ENCODE data around the gene HPSE2. TPM values are rescaled to one million over a fixed set of nuclear protein-coding genes. Genes with fewer than 3 reads are reported as not detected.
"Not testable (repeated sequence)": the region's sequence is repeated elsewhere in the genome, so short reads cannot be mapped to it uniquely, and the experiment has no call there.

Gene HPSE2
- total RNA-seq, 2 donors from 2014 or later = 0.34 TPM; not detected in 1

- ATAC-seq = no peak
- no peak overlapping the region for H3K27ac Mint-ChIP-seq
- H3K9me3 ChIP-seq (ENCODE audit: control insufficient read depth, low read length, poor library complexity, severe bottlenecking) = no peaks in the 10 kb centered on the region
- H3K27me3 Mint-ChIP-seq = no peaks in the 10 kb centered on the region
- no peaks in the 10 kb centered on the region for H3K36me3 Mint-ChIP-seq (ENCODE audit: low read depth)
- no peak for DNase-seq
- H3K4me1 Mint-ChIP-seq = no peaks in the 10 kb centered on the region
- no peak overlapping the region for H3K4me3 Mint-ChIP-seq
Observed at GRCh38 chr10:99041468-99041867, 194.2 kb downstream of the HPSE2 start.

GRCh38 chr10:99013885-99014284, 221.8 kb downstream of the HPSE2 start:
- DNase-seq (no peak), ATAC-seq (no peak)
- Mint-ChIP-seq H3K4me3 (no peak overlapping the region), H3K4me1 (no peaks in the 10 kb centered on the region), H3K27me3 (no peaks in the 10 kb centered on the region), H3K36me3 (ENCODE audit: low read depth) (peaks cover 2% of the 10 kb centered on the region), H3K27ac (no peak overlapping the region)
- no peaks in the 10 kb centered on the region for H3K9me3 ChIP-seq (ENCODE audit: control insufficient read depth, low read length, poor library complexity, severe bottlenecking)

DNA sequence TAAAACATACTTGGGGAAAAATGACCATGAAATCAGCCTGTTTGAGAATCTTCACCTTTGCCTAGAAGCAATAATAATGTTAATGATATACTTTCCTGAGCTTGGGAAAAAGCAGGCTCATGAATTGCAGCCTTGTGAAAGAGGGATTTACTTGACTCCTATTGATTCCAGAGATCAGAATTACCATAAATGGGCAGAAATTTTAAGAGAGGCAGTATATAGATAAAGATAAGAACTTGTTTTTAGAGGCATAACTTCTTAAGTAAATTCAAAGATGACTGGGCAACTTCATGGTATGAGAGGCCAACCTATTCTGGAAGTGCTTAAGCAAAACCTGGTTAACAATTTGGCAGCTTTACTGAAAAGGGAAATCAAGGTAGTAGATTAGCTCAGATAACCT, 225.4 kb downstream of the HPSE2 start:
- Mint-ChIP-seq H3K36me3 (ENCODE audit: low read depth) (peaks cover 2% of the 10 kb centered on the region), H3K4me3 (no peak overlapping the region), H3K4me1 (no peaks in the 10 kb centered on the region), H3K27ac (no peak overlapping the region), H3K27me3 (no peaks in the 10 kb centered on the region)
- ATAC-seq (no peak), DNase-seq (no peak)
- H3K9me3 ChIP-seq (ENCODE audit: control insufficient read depth, low read length, poor library complexity, severe bottlenecking) = no peaks in the 10 kb centered on the region

- Mint-ChIP-seq H3K27me3 (no peaks in the 10 kb centered on the region), H3K4me1 (no peaks in the 10 kb centered on the region), H3K27ac (no peak overlapping the region), H3K36me3 (ENCODE audit: low read depth) (no peaks in the 10 kb centered on the region), H3K4me3 (no peak overlapping the region)
- no peaks in the 10 kb centered on the region for H3K9me3 ChIP-seq (ENCODE audit: control insufficient read depth, low read length, poor library complexity, severe bottlenecking)
- DNase-seq = no peak
- ATAC-seq = no peak
Observed at GRCh38 chr10:99008054-99008453, 227.6 kb downstream of the HPSE2 start.

DNA sequence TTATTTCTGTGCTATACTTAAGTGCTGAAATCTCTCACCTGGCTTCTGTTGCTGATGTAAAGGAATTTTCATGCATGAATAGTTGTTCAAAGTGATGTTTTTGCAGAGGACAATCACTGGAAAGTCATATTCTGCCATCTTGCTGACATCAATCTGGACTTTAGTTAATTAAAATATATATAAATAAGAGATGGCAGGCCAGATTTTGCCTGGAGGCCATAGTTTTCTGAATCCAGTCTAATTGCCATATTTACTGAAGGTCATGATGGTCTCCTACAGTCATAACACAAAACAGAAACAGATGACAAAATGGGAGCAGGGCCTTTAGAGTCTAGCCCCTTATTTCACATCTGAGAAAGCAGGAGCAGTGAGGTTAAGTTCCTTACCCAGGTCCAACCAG, 228.2 kb downstream of the HPSE2 start:
- H3K4me3 Mint-ChIP-seq = no peak overlapping the region
- ATAC-seq (no peak), DNase-seq (no peak)
- no peak overlapping the region for H3K27ac Mint-ChIP-seq
- H3K4me1 Mint-ChIP-seq = no peaks in the 10 kb centered on the region
- no peaks in the 10 kb centered on the region for H3K36me3 Mint-ChIP-seq (ENCODE audit: low read depth)
- no peaks in the 10 kb centered on the region for H3K27me3 Mint-ChIP-seq
- no peaks in the 10 kb centered on the region for H3K9me3 ChIP-seq (ENCODE audit: control insufficient read depth, low read length, poor library complexity, severe bottlenecking)

DNA sequence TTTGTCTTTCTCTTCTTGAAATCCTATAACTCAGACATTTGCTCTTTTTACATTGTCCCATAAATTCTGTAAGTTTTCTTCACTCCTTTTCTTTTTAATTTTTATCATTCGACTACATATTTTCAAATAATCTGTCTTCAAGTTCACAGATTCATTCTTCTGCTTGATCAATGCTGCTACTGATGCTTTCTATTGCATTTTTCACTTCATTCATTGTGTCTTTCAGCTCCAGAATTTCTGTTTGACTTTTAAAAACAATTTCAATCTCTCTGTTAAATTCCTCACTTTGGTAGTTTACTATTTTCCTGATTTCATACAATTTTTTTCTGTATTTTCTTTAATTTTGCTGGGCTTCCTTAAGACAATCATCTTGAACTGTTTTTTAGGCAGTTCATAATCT, 230.4 kb downstream of the HPSE2 start:
- H3K9me3 ChIP-seq (ENCODE audit: control insufficient read depth, low read length, poor library complexity, severe bottlenecking) = no peaks in the 10 kb centered on the region
- ATAC-seq (no peak), DNase-seq (no peak)
- H3K36me3 Mint-ChIP-seq (ENCODE audit: low read depth) = no peaks in the 10 kb centered on the region
- no peak overlapping the region for H3K27ac Mint-ChIP-seq
- no peaks in the 10 kb centered on the region for H3K4me1 Mint-ChIP-seq
- H3K27me3 Mint-ChIP-seq = no peaks in the 10 kb centered on the region
- H3K4me3 Mint-ChIP-seq = no peak overlapping the region

DNA sequence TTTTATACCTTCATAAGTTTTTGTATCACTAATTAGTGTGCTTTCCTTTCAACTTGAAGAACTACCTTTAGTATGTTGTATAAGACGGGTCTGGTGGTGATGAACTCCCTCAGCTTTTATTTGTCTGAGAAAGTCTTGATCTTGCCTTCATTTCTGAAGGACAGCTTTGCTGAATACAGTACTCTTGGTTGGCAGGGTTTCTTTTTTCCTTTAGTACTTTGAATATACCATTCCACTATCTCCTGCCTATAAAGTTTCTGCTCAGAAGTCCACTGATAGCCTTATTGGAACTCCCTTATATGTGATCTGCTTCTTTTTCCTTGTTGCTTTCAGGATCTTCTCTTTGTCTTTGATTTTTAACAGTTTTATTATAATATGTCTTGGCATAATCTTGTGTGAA, 230.9 kb downstream of the HPSE2 start:
- Mint-ChIP-seq H3K27ac (no peak overlapping the region), H3K27me3 (no peaks in the 10 kb centered on the region), H3K36me3 (ENCODE audit: low read depth) (no peaks in the 10 kb centered on the region), H3K4me1 (no peaks in the 10 kb centered on the region), H3K4me3 (no peak overlapping the region)
- no peaks in the 10 kb centered on the region for H3K9me3 ChIP-seq (ENCODE audit: control insufficient read depth, low read length, poor library complexity, severe bottlenecking)
- ATAC-seq (no peak), DNase-seq (no peak)

DNA sequence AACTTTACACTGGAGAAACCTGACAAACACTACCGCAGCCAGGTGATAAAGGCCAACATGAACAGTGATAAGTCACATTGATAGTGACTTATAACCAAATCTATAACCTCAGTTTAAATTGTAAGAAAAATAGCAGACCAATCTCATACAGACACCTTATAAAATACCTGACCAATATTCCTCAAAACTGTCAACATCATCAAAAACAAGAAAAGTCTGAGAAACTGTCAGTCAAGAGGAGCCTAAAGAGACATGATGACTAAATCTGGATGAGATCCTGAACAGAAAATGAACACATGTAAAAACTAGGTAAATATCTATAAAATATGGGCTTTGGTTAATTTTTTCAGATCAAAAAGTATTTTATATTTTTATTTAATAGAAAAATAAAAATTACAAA, 233.3 kb downstream of the HPSE2 start:
- no peak for ATAC-seq
- no peaks in the 10 kb centered on the region for H3K9me3 ChIP-seq (ENCODE audit: control insufficient read depth, low read length, poor library complexity, severe bottlenecking)
- Mint-ChIP-seq H3K27me3 (no peaks in the 10 kb centered on the region), H3K36me3 (ENCODE audit: low read depth) (no peaks in the 10 kb centered on the region), H3K27ac (no peak overlapping the region), H3K4me3 (no peak overlapping the region), H3K4me1 (no peaks in the 10 kb centered on the region)
- DNase-seq = no peak

DNA sequence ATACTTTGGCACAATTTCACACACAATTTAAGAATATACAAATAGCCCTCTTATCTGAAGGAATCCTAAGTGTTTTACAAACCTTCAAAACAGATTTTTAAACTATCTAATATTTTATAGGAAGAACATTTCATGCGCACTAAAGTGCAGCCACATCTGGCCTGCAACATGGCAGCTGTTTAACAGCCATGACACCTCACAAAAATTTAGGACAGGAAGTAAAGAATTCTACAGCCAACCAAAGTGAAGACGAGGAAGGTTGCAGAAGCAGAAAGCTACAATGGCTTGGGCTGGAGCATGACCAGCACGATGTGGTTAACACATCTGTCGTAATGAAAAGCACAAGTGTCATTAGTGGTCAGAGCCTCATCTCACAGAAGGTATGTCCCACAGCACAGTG, 238.1 kb downstream of the HPSE2 start:
- H3K4me1 Mint-ChIP-seq = no peaks in the 10 kb centered on the region
- no peaks in the 10 kb centered on the region for H3K27me3 Mint-ChIP-seq
- H3K27ac Mint-ChIP-seq = no peak overlapping the region
- H3K9me3 ChIP-seq (ENCODE audit: control insufficient read depth, low read length, poor library complexity, severe bottlenecking) = no peaks in the 10 kb centered on the region
- ATAC-seq = no peak
- no peaks in the 10 kb centered on the region for H3K36me3 Mint-ChIP-seq (ENCODE audit: low read depth)
- no peak for DNase-seq
- H3K4me3 Mint-ChIP-seq = no peak overlapping the region

DNA sequence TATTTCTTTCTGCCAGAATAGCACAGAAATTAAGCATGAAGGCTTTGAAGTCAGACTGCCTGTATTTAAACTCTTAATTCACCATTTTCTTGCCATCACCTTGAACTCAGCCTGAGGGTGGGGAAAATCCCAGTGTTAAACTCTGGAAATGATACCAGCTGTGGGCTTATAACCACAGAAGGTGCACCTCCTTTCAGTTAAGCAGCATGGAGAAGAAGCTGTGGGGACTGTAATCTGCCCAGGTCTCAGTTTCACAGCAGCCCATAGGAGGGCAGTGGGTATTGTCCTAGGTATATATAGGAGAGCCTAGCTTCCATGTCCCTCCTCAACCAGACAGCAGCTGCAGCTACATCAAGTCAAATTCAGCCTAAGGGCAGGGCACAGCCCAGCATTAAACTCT, 241.6 kb downstream of the HPSE2 start:
- DNase-seq = no peak
- H3K36me3 Mint-ChIP-seq (ENCODE audit: low read depth) = no peaks in the 10 kb centered on the region
- H3K4me1 Mint-ChIP-seq = no peaks in the 10 kb centered on the region
- H3K27ac Mint-ChIP-seq = no peak overlapping the region
- no peak overlapping the region for H3K4me3 Mint-ChIP-seq
- H3K9me3 ChIP-seq (ENCODE audit: control insufficient read depth, low read length, poor library complexity, severe bottlenecking) = no peaks in the 10 kb centered on the region
- no peak for ATAC-seq
- no peaks in the 10 kb centered on the region for H3K27me3 Mint-ChIP-seq

GRCh38 chr10:98983751-98984150, 251.9 kb downstream of the HPSE2 start:
- H3K27me3 Mint-ChIP-seq; H3K4me3 Mint-ChIP-seq; ATAC-seq; H3K36me3 Mint-ChIP-seq (ENCODE audit: low read depth); DNase-seq; H3K27ac Mint-ChIP-seq; H3K4me1 Mint-ChIP-seq; H3K9me3 ChIP-seq (ENCODE audit: control insufficient read depth, low read length, poor library complexity, severe bottlenecking): not testable (repeated sequence)

DNA sequence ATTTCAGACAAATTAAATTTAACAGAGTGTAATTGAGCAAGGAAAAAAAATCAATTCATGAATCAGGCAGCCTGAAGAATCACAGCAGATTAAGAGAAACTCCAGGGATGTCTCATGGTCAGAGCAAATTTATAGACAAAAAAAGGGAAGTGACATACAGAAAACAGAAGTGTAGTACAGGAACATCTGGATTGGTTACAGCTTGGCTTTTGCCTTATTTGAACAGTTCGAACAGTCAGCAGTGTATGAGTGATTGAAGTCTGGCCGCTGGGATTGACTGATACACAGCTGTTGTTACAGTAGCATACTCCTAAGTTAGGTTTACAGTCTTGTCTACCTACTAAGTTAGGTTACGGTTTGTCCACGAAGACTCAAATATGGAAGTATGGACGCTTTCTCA, 255.3 kb downstream of the HPSE2 start:
- H3K36me3 Mint-ChIP-seq (ENCODE audit: low read depth) = no peaks in the 10 kb centered on the region
- no peaks in the 10 kb centered on the region for H3K9me3 ChIP-seq (ENCODE audit: control insufficient read depth, low read length, poor library complexity, severe bottlenecking)
- no peaks in the 10 kb centered on the region for H3K27me3 Mint-ChIP-seq
- ATAC-seq = no peak
- DNase-seq = no peak
- H3K4me3 Mint-ChIP-seq = no peak overlapping the region
- no peaks in the 10 kb centered on the region for H3K4me1 Mint-ChIP-seq
- no peak overlapping the region for H3K27ac Mint-ChIP-seq

DNA sequence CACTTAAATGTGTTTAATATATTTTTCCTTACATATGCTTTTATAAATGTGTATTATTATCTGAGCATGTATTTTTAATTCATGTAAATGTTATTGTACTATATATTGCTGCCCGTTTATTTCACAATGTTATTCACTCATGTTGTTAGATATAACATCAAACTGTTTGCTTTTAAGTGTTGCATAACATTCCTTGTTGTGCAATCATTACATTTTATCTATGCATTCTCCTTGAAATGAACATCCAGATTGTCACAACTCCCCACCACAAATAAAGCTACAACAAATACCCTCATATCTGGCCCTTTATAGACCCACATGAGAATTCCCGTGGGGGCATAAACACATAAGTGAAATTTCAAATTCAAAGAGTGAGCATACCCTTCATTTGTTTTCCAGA, 264.2 kb downstream of the HPSE2 start:
- Mint-ChIP-seq H3K36me3 (ENCODE audit: low read depth) (no peaks in the 10 kb centered on the region), H3K27ac (no peak overlapping the region), H3K4me3 (no peak overlapping the region), H3K4me1 (no peaks in the 10 kb centered on the region), H3K27me3 (no peaks in the 10 kb centered on the region)
- ATAC-seq = no peak
- DNase-seq = no peak
- H3K9me3 ChIP-seq (ENCODE audit: control insufficient read depth, low read length, poor library complexity, severe bottlenecking) = no peaks in the 10 kb centered on the region

DNA sequence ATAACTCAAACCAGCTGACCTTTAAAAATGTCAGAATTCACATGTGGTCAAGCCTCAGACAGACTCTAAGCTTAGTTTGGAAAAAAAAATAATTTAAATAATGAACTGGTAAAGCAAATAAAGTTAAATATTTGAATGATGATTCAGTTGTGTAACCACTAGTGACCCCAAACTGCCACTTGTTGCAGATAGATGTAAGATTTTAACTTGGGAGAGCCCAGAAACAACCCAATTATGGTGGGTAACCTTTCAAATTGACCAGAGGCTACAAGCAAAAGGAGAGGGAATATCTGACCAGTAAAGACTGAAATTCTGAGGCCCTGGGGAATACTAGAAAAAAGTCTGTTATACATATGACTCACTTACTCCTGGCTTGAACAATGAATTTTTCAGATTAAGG, 268.1 kb downstream of the HPSE2 start:
- H3K27ac Mint-ChIP-seq = no peak overlapping the region
- H3K4me1 Mint-ChIP-seq = no peaks in the 10 kb centered on the region
- no peak for DNase-seq
- H3K9me3 ChIP-seq (ENCODE audit: control insufficient read depth, low read length, poor library complexity, severe bottlenecking) = no peaks in the 10 kb centered on the region
- H3K36me3 Mint-ChIP-seq (ENCODE audit: low read depth) = no peaks in the 10 kb centered on the region
- H3K4me3 Mint-ChIP-seq = no peak overlapping the region
- H3K27me3 Mint-ChIP-seq = no peaks in the 10 kb centered on the region
- no peak for ATAC-seq

DNA sequence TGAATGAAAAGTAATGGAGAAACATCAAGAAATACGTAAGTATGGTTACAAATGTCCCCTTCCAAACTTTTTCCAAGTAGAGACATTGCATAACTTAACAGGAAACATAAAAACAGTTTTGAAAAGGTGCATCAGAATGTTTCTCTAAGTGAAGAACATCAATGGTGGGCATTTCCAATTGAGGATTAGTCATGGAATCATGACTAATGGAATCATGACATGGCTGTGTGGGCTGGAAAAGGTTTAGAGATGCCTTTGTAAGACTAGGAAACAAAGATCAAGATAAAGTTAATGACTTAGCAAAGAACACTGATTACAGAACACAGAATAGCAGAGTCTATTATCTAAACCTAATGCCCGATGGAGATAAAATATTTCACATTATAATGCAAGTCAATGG, 272.0 kb downstream of the HPSE2 start:
- Mint-ChIP-seq H3K4me3 (no peak overlapping the region), H3K27ac (no peak overlapping the region), H3K4me1 (no peaks in the 10 kb centered on the region), H3K36me3 (ENCODE audit: low read depth) (no peaks in the 10 kb centered on the region), H3K27me3 (no peaks in the 10 kb centered on the region)
- H3K9me3 ChIP-seq (ENCODE audit: control insufficient read depth, low read length, poor library complexity, severe bottlenecking) = no peaks in the 10 kb centered on the region
- DNase-seq = no peak
- ATAC-seq = no peak
